ENCODE results near the gene GALNT2. TPM values are rescaled to one million over a fixed set of nuclear protein-coding genes. Genes with fewer than 3 reads are reported as not detected.

GALNT2 gene
- total and polyA plus RNA-seq, 2 of the 13 experiments (the other 11 are each of a cell fraction or from before 2014, with no cell fraction given): 39.3 to 39.6 TPM

DNA sequence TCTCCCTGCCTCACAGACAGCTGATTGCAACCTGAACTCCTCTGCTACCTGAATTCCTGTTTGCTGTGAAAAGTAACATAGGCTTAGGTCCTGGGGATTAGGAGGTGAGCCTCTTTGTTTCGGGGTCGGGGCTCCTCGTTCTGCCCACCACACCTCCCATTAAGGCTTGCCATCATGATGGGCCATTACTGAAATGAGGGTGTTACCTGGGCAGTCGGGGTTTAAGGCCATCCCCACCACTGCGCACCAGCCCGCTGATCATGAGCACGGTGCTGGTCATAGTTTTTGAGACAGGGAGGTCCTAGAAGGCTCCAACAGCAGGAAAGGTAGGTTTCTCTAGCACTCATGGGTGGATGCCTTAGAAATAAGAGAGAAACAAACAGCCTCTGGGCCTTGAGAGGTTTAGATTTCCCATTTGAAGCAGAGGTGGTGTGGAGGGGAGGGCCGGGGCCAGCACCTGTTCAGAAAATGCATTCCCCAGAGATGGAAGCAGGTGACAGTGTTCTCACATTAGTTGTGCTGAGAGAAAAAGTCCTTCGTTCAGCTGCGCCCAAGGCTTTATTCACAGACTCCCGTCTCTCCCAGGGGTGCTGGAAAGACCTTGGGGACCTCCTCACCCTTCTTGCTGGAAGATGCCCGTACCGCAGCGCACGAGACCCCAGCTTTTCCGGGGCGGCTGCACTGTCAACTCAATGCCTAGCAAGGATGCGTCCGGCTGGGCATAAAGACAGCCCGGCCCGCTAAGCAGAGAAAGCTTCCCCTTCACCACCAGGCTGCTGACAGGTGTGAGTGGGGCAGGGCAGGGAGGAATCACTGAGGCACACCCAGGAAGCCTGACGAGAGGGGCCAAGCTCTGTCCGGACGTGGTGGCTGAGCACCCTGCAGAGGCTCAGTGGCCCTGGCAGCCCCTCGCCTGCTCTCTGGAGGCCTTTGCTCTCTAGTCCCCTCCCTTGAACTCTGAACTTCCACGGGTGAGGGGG lies 233.6 kb downstream of the GALNT2 start:
- peak overlapping the region in 1 of 3 experiments; percentile 27; a peak in 1 of 6 replicates for H3K4me3 ChIP-seq (replicated peaks in 1 of 3; ENCODE audit: insufficient read depth in 1 of 3, low read depth in 2 of 3, low read length in 3 of 3)
- no peaks in the 10 kb centered on the region for H3K36me3 ChIP-seq (replicated peaks in 1 of 2; ENCODE audit: control insufficient read depth in 1 of 2, insufficient read depth in 2 of 2, low read length in 2 of 2)
- ChIA-PET POLR2A (no interaction called here), CTCF (ENCODE audit: low intra/inter-chr PET ratio, low total read pairs) (no interaction called here)
- no peak for DNase-seq (ENCODE audit: low spot score)
- intact Hi-C loops (cut with micrococcal nuclease; ENCODE audit: unreplicated experiment): no loop called here
- WGBS (ENCODE audit: low lambda C conversion rate): 56% methylated on average over 13 of the region's 26 CpGs
- H2AFZ ChIP-seq (ENCODE audit: low read length): no peak overlapping the region
- H3K27ac ChIP-seq (ENCODE audit: extremely low read length, insufficient read depth, low read length): no peak overlapping the region
- no peaks in the 10 kb centered on the region; a peak in 1 of 5 replicates for H3K27me3 ChIP-seq (ENCODE audit: control insufficient read depth in 1 of 2, insufficient read depth in 2 of 2, low read length in 2 of 2)
- FAIRE-seq: no peak
- H3K4me1 ChIP-seq (ENCODE audit: insufficient read depth, low read length): peaks cover 30% of the 10 kb centered on the region
- no peak overlapping the region for H3K9ac ChIP-seq (ENCODE audit: insufficient read depth, low read depth, low read length)
- BruUV-seq (replicated peaks): no TSS peak
- H3K4me2 ChIP-seq (ENCODE audit: low read depth, low read length): peak overlapping the region; percentile 95; the same call in 1 of the 2 replicates
- no peaks in the 10 kb centered on the region for H3K9me3 ChIP-seq (ENCODE audit: low read length)
- H3K79me2 ChIP-seq (ENCODE audit: insufficient read depth, low read length): no peaks in the 10 kb centered on the region
- in situ Hi-C loops (cut with HindIII; ENCODE audit: extremely low pct_ligation_motif_present, low pct_unique_long_range_greater_than_20kb): no loop called here
- ATAC-seq: peak; percentile 48
- H4K20me1 ChIP-seq (ENCODE audit: insufficient read depth, low read length): no peaks in the 10 kb centered on the region
- TF ChIP-seq IRF2 (CRISPR knock-in tag; IDR thresholded peaks at IDR 0.05) (no peak), ELF1 (CRISPR knock-in tag; IDR thresholded peaks at IDR 0.05) (no peak), HMGA1 (CRISPR knock-in tag; conservative IDR thresholded peaks at IDR 0.05) (no peak), MTF2 (CRISPR knock-in tag; IDR thresholded peaks at IDR 0.05; ENCODE audit: borderline replicate concordance) (no peak), HNF4A (CRISPR knock-in tag; IDR thresholded peaks at IDR 0.05) (peak; percentile 31; the same call in 1 of the 2 replicates), ATAD3A (CRISPR knock-in tag; IDR thresholded peaks at IDR 0.05) (no peak), KDM2A (CRISPR knock-in tag; IDR thresholded peaks at IDR 0.05; ENCODE audit: borderline replicate concordance, low read depth) (no peak), TBX3 (IDR thresholded peaks at IDR 0.05; ENCODE audit: borderline replicate concordance) (no peak), POLR2G (IDR thresholded peaks at IDR 0.05; ENCODE audit: low read depth, low read length) (no peak), KAT7 (CRISPR knock-in tag; IDR thresholded peaks at IDR 0.05; ENCODE audit: borderline replicate concordance) (no peak)
- TF ChIP-seq, protein P1, sequence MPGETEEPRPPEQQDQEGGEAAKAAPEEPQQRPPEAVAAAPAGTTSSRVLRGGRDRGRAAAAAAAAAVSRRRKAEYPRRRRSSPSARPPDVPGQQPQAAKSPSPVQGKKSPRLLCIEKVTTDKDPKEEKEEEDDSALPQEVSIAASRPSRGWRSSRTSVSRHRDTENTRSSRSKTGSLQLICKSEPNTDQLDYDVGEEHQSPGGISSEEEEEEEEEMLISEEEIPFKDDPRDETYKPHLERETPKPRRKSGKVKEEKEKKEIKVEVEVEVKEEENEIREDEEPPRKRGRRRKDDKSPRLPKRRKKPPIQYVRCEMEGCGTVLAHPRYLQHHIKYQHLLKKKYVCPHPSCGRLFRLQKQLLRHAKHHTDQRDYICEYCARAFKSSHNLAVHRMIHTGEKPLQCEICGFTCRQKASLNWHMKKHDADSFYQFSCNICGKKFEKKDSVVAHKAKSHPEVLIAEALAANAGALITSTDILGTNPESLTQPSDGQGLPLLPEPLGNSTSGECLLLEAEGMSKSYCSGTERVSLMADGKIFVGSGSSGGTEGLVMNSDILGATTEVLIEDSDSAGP (CRISPR knock-in tag; IDR thresholded peaks at IDR 0.05; ENCODE audit: borderline replicate concordance): 0 out of 2 replicates have a peak, but pooled peaks have one; percentile 24
- TF ChIP-seq, protein P2, sequence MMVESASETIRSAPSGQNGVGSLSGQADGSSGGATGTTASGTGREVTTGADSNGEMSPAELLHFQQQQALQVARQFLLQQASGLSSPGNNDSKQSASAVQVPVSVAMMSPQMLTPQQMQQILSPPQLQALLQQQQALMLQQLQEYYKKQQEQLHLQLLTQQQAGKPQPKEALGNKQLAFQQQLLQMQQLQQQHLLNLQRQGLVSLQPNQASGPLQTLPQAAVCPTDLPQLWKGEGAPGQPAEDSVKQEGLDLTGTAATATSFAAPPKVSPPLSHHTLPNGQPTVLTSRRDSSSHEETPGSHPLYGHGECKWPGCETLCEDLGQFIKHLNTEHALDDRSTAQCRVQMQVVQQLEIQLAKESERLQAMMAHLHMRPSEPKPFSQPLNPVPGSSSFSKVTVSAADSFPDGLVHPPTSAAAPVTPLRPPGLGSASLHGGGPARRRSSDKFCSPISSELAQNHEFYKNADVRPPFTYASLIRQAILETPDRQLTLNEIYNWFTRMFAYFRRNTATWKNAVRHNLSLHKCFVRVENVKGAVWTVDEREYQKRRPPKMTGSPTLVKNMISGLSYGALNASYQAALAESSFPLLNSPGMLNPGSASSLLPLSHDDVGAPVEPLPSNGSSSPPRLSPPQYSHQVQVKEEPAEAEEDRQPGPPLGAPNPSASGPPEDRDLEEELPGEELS (CRISPR knock-in tag; IDR thresholded peaks at IDR 0.05): no peak

All from HepG2 (cell line).